ENCODE data around the gene DLG4. TPM values are rescaled to one million over a fixed set of nuclear protein-coding genes. Genes with fewer than 3 reads are reported as not detected.
A peak's percentile ranks its signal among the peaks of the same experiment; 100 is the strongest.

DLG4 gene
- 29.3 TPM for total RNA-seq
- long read RNA-seq, partial matches to known transcripts, result 0 of 3 reads
- long read RNA-seq, other reads (novel, unspliced or antisense), result 2 of 3 reads

DNA sequence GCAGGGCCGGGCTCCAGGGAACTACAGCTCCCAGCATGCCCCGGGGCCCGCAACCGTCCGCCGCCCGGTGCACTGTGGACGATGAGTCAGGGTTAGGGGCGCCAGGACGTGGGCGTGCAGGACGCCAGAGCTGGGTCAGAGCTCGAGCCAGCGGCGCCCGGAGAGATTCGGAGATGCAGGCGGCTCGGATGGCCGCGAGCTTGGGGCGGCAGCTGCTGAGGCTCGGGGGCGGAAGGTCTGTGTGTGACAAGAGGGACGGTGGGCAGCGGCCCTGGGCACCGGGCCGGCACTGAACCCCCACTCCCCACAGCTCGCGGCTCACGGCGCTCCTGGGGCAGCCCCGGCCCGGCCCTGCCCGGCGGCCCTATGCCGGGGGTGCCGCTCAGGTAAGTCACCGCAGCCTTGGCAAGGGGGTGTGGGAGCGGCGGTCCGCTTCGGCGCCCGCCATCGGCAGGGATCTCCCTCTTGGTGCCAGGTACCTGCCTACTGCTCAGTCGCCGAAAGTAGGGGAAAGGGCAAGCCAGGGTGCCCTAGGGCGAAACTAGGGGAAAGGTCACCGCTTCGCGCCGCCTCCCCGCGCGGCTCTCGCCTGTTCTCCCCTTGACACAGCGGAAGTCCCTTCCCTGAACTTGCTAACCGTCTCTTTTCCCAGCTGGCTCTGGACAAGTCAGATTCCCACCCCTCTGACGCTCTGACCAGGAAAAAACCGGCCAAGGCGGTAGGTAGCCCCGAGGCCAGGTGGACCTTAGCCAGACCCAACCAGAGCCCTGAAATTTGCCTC lies at the start of gene DLG4, which contains the start of gene ACADVL:
TSS of gene DLG4 (minus strand) at position 25 of the 781 bp plus-strand sequence.
TSS of gene ACADVL (plus strand) at position 127 of the 781 bp plus-strand sequence. CDS start at position 174, 47 bp downstream.
- Histone ChIP-seq H3K27me3 (ENCODE audit: low read depth) (no peaks in the 10 kb centered on the region), H3K4me3 (peak within 1 kb of the TSS; percentile 97), H3K9me3 (no peaks in the 10 kb centered on the region), H3K36me3 (peaks cover 38% of the 10 kb centered on the region), H3K4me1 (peaks cover 56% of the 10 kb centered on the region), H3K27ac (peak within 1 kb of the TSS; percentile 97)
- ATAC-seq, result peak; percentile 90 to 93
- TF ChIP-seq, protein P1, sequence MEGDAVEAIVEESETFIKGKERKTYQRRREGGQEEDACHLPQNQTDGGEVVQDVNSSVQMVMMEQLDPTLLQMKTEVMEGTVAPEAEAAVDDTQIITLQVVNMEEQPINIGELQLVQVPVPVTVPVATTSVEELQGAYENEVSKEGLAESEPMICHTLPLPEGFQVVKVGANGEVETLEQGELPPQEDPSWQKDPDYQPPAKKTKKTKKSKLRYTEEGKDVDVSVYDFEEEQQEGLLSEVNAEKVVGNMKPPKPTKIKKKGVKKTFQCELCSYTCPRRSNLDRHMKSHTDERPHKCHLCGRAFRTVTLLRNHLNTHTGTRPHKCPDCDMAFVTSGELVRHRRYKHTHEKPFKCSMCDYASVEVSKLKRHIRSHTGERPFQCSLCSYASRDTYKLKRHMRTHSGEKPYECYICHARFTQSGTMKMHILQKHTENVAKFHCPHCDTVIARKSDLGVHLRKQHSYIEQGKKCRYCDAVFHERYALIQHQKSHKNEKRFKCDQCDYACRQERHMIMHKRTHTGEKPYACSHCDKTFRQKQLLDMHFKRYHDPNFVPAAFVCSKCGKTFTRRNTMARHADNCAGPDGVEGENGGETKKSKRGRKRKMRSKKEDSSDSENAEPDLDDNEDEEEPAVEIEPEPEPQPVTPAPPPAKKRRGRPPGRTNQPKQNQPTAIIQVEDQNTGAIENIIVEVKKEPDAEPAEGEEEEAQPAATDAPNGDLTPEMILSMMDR (IDR thresholded peaks at IDR 0.05), result no peak
- peak; percentile 95 for DNase-seq
- intact Hi-C loops (cut with DNase I), result no loop called here

DNA sequence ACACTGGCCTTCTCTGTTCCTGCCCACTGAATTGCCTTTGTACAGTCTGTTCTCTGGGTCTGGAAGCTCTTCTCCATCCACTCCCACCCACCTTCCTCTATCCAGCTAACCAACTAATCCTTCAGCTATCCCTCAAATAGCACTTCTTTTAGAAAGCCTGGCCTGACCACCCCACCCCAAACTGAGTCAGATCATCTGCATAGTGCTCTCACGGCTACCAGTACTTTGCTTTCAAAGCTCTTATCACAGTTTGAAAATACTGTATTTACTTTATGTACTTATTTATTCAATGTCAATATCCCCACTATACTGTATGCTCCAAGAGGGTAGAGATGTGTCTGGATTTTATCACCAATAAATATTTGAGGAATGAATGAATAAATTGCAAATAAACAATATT lies 47.1 kb upstream of the DLG4 start:
- Histone ChIP-seq H3K4me1 (peaks cover 22% of the 10 kb centered on the region), H3K4me3 (no peak overlapping the region), H3K36me3 (no peaks in the 10 kb centered on the region), H3K27ac (no peak overlapping the region), H3K27me3 (ENCODE audit: low read depth) (peaks cover 13% of the 10 kb centered on the region), H3K9me3 (no peaks in the 10 kb centered on the region)
- intact Hi-C loops (cut with DNase I), result no loop called here
- DNase-seq, result no peak
- TF ChIP-seq, protein P1 (IDR thresholded peaks at IDR 0.05), result no peak
- no peak for ATAC-seq

DNA sequence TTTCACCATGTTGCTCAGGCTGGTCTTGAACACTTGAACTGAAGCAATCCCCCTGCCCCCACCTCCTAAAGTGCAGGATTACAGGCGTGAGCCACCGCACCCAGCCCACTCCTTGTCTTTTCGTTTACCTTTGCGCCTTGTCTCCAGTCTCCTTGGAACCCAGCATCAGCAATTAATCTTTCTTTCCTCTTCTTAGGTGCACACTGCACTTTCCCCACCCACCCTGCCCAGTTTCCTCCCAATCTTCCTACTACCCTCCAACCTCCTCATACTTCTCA lies 44.1 kb upstream of the DLG4 start:
- intact Hi-C loops (cut with DNase I), result no loop called here
- H3K27ac ChIP-seq, result peak overlapping the region; percentile 88
- peak overlapping the region; percentile 67 for H3K4me3 ChIP-seq
- peaks cover 48% of the 10 kb centered on the region for H3K4me1 ChIP-seq
- TF ChIP-seq, protein P1 (IDR thresholded peaks at IDR 0.05), result no peak
- no peaks in the 10 kb centered on the region for H3K9me3 ChIP-seq
- ATAC-seq, result no peak
- H3K27me3 ChIP-seq (ENCODE audit: low read depth), result peaks cover 21% of the 10 kb centered on the region
- peaks cover 5% of the 10 kb centered on the region for H3K36me3 ChIP-seq
- DNase-seq, result no peak

DNA sequence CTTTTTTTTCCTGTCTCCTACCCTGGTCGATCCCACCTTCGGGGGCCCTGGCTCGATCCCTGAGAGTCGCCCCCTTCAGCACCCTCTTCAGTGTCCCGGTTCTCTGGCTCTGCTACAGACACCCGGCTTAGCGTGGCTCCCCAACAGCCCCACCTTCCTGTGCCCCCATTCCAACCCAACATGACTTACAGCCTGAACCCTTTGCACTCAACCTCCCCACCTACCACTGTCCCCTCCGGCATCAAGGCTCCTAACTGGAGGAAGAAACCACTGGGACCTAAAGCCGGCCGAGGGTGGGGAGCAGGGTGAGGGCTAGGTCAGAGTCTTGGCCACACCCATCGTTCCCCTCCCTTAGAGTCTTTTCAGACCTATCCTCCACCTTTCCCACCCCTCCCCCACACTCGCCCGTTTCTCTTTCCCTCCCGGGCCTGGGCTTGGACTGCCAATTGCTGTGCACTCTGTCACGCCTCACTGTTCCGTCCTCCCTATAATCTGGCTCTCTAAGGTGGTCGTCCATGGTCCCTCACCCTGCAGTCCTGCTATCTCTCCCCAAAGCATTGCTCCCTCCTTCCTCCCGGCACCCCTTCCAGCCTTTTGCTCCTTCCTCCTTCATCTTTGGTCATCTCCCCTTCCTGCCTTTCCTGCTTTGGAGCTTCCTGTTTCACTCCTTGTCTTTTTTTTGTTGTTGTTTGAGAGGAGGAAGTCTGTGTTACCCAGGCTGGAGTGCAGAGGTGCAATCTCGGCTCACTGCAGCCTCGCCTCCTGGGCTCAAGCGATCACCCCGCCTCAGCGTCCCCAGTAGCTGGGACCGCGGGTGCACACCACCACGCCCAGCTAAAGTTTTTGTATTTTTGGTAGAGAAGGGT lies 43.5 kb upstream of the DLG4 start:
- intact Hi-C loops (cut with DNase I), result no loop called here
- DNase-seq (peak; percentile 82), ATAC-seq (peak; percentile 53 to 59)
- Histone ChIP-seq H3K36me3 (peaks cover 10% of the 10 kb centered on the region), H3K27me3 (ENCODE audit: low read depth) (peaks cover 21% of the 10 kb centered on the region), H3K27ac (peak overlapping the region; percentile 88), H3K4me1 (peaks cover 52% of the 10 kb centered on the region), H3K9me3 (no peaks in the 10 kb centered on the region), H3K4me3 (peak overlapping the region; percentile 67)
- TF ChIP-seq, protein P1 (IDR thresholded peaks at IDR 0.05), result no peak

DNA sequence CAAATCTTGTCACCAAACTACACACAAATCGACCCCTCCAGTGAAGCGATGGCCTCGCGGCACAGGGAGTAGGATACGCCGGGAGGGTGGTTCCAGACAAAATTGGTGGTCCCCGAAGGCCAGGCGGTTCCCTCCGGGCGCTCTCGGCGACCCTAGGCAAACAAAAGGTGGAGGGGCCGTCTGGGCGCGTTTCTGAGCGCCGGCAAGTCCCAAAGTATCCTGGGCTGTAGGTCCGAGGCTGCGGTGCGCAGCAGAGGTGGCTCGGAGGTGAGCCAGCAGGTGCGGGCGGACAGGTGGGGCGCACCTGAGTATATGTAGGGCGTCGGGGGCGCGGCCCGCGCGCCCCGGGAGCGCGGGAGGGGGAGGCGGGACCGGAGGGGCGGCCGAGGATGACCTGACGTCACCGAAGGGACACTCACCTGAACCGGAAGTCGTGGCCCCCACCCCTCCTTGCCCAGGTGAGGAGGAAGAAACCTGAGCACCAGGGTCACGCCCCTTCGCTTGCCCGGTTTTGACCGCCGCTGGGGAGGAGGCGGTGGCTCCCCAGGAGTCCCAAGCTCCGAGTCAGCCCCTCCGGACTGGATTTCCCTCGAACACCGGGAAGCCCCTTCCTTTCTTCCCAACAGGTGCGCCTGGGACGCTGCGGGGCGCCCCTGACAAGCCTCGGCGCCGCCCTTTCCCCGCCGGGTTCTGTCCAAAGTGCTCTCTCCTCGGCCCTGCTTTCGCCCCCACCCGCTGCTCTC lies 42.7 kb upstream of the DLG4 start, which contains the start of gene CLDN7:
TSS of gene CLDN7 (minus strand) at position 287 of the 743 bp plus-strand sequence. CDS start 435 bp downstream, outside the sequence.
- Histone ChIP-seq H3K27me3 (ENCODE audit: low read depth) (peaks cover 21% of the 10 kb centered on the region), H3K4me3 (peak within 1 kb of the TSS; percentile 67), H3K27ac (peak within 1 kb of the TSS; percentile 88), H3K4me1 (peaks cover 52% of the 10 kb centered on the region), H3K36me3 (peaks cover 18% of the 10 kb centered on the region), H3K9me3 (no peaks in the 10 kb centered on the region)
- peak; percentile 83 to 90 for ATAC-seq
- intact Hi-C loops (cut with DNase I), result no loop called here
- TF ChIP-seq, protein P1 (IDR thresholded peaks at IDR 0.05), result no peak
- peak; percentile 92 for DNase-seq

Measured in lower lobe of right lung (tissue), 2 donors.